ENCODE results near the gene IMPDH1.

Gene IMPDH1

GRCh38 chr7:128434413-128435326, 24.9 kb upstream of the IMPDH1 start:
- no peak for FAIRE-seq
- DNase-seq (ENCODE audit: low spot score), result no peak

- FAIRE-seq, result no peak
- DNase-seq (ENCODE audit: low spot score), result no peak
Observed at GRCh38 chr7:128431754-128432153, 22.0 kb upstream of the IMPDH1 start.

GRCh38 chr7:128431221-128431620, 21.4 kb upstream of the IMPDH1 start:
- DNase-seq (ENCODE audit: low spot score) (peak; percentile 37), FAIRE-seq (no peak)

- DNase-seq (ENCODE audit: low spot score) (no peak), FAIRE-seq (no peak)
Observed at GRCh38 chr7:128430207-128430606, 20.4 kb upstream of the IMPDH1 start.

- peak; percentile 32 for DNase-seq (ENCODE audit: low spot score)
- no peak for FAIRE-seq
Observed at GRCh38 chr7:128427289-128427891, 17.6 kb upstream of the IMPDH1 start.

- no peak for FAIRE-seq
- DNase-seq (ENCODE audit: low spot score), result peak; percentile 65
Observed at GRCh38 chr7:128425850-128426249, 16.1 kb upstream of the IMPDH1 start.

- no peak for DNase-seq (ENCODE audit: low spot score)
Observed at GRCh38 chr7:128424686-128425275, 15.0 kb upstream of the IMPDH1 start.

GRCh38 chr7:128422842-128423241, 13.1 kb upstream of the IMPDH1 start:
- DNase-seq (ENCODE audit: low spot score) (no peak), FAIRE-seq (no peak)

More at GRCh38 chr7:128424686-128425275, 15.0 kb upstream of the IMPDH1 start:
- no peak for FAIRE-seq

- FAIRE-seq (no peak), DNase-seq (ENCODE audit: low spot score) (no peak)
Observed at GRCh38 chr7:128422037-128422436, 12.3 kb upstream of the IMPDH1 start.

GRCh38 chr7:128421384-128421783, 11.6 kb upstream of the IMPDH1 start:
- FAIRE-seq, result no peak
- no peak for DNase-seq (ENCODE audit: low spot score)

- DNase-seq (ENCODE audit: low spot score), result no peak
- FAIRE-seq, result no peak
Observed at GRCh38 chr7:128420773-128421172, 11.0 kb upstream of the IMPDH1 start.

- FAIRE-seq (no peak), DNase-seq (ENCODE audit: low spot score) (no peak)
Observed at GRCh38 chr7:128419257-128419656, 9.5 kb upstream of the IMPDH1 start.

- FAIRE-seq, result no peak
- no peak for DNase-seq (ENCODE audit: low spot score)
Observed at GRCh38 chr7:128417071-128417470, 7.3 kb upstream of the IMPDH1 start.

- no peak for FAIRE-seq
Observed at GRCh38 chr7:128415217-128415785, 5.5 kb upstream of the IMPDH1 start.

GRCh38 chr7:128410451-128410753, 620 bp upstream of the IMPDH1 start:
- no peak for FAIRE-seq

More at GRCh38 chr7:128415217-128415785, 5.5 kb upstream of the IMPDH1 start:
- DNase-seq (ENCODE audit: low spot score), result no peak

GRCh38 chr7:128408709-128409595, 830 bp downstream of the IMPDH1 start:
- FAIRE-seq, result no peak
- DNase-seq (ENCODE audit: low spot score), result no peak

More at GRCh38 chr7:128410451-128410753, 620 bp upstream of the IMPDH1 start:
- no peak for DNase-seq (ENCODE audit: low spot score)

GRCh38 chr7:128407751-128408708, 1.8 kb downstream of the IMPDH1 start:
- DNase-seq (ENCODE audit: low spot score) (no peak), FAIRE-seq (no peak)

GRCh38 chr7:128407233-128407589, 2.6 kb downstream of the IMPDH1 start:
- DNase-seq (ENCODE audit: low spot score) (no peak), FAIRE-seq (no peak)

GRCh38 chr7:128406314-128407232, 3.2 kb downstream of the IMPDH1 start:
- FAIRE-seq, result no peak
- DNase-seq (ENCODE audit: low spot score), result no peak

Data from urothelium cell line (cell line).